DND-41 (cell line): ENCODE results near the gene CASP1.
"Not testable (repeated sequence)": the region's sequence is repeated elsewhere in the genome, so short reads cannot be mapped to it uniquely, and the experiment has no call there.

Source experiments
- ATAC-seq: fragments of 200-7000 bp; cut with Tn5 transposase; 3 replicates; pipeline ENCODE4 v1.9.1; 2021; ENCODE audit warnings: low read depth; ENCODE audit not compliant: insufficient read depth
- DNase-seq: peaks from one replicate; pipeline ENCODE4 v3.0.0-alpha.2; 2020
- H2AFZ ChIP-seq: 2 replicates; pipeline ENCODE4 v1.6.0; 2012; ENCODE audit warnings: low read depth, low read length
- H3K27ac ChIP-seq: 2 replicates; pipeline ENCODE4 v1.5.1; 2012; ENCODE audit warnings: low read length, inconsistent platforms
- H3K27me3 ChIP-seq: fragments of 200-600 bp; sonication (generic); 2 replicates; pipeline ENCODE4 v1.6.0; 2012; ENCODE audit warnings: low read length, mild to moderate bottlenecking, inconsistent platforms; ENCODE audit not compliant: insufficient read depth, poor library complexity
- H3K36me3 ChIP-seq: 2 replicates; pipeline ENCODE4 v1.5.1; 2012; ENCODE audit warnings: low read length, inconsistent platforms; ENCODE audit not compliant: insufficient read depth
- H3K4me1 ChIP-seq: 2 replicates; pipeline ENCODE4 v1.5.1; 2012; ENCODE audit warnings: mild to moderate bottlenecking, low read length; ENCODE audit not compliant: insufficient read depth
- H3K4me2 ChIP-seq: 2 replicates; pipeline ENCODE4 v1.6.0; 2012; ENCODE audit warnings: mild to moderate bottlenecking, moderate library complexity, low read length, inconsistent platforms; ENCODE audit not compliant: insufficient read depth
- H3K4me3 ChIP-seq, 2 experiments: fragments of 200-600 bp in 1 of 2; shearing (Covaris generic) in 1 of 2; 2 replicates each; pipeline ENCODE4 v1.5.1; 2012 to 2016; ENCODE audit warnings: inconsistent platforms in 2 of 2, low read length in 2 of 2, mild to moderate bottlenecking in 2 of 2, low read depth in 1 of 2, moderate library complexity in 1 of 2
- H3K79me2 ChIP-seq: 2 replicates; pipeline ENCODE4 v1.6.0; 2012; ENCODE audit warnings: low read length, inconsistent platforms; ENCODE audit not compliant: insufficient read depth
- H3K9ac ChIP-seq: 2 replicates; pipeline ENCODE4 v1.6.0; 2012; ENCODE audit warnings: low read depth, mild to moderate bottlenecking, inconsistent platforms, low read length, moderate library complexity
- H3K9me3 ChIP-seq: 2 replicates; pipeline ENCODE4 v1.5.1; 2012; ENCODE audit warnings: low read length, moderate library complexity, mild to moderate bottlenecking, inconsistent platforms; ENCODE audit not compliant: insufficient read depth, severe bottlenecking
- H4K20me1 ChIP-seq: 2 replicates; pipeline ENCODE4 v1.6.0; 2012; ENCODE audit warnings: low read length; ENCODE audit not compliant: insufficient read depth
- EZH2 ChIP-seq: IDR thresholded peaks from 3 replicates; pipeline ENCODE4 v1.6.1; 2012; ENCODE audit warnings: borderline replicate concordance, low read depth, mild to moderate bottlenecking, moderate library complexity, low read length, inconsistent platforms; ENCODE audit not compliant: severe bottlenecking
- TF ChIP-seq, protein P1 (sequence below): IDR thresholded peaks from 2 replicates; pipeline ENCODE4 v1.5.1; 2012; ENCODE audit warnings: borderline replicate concordance, low read length, moderate library complexity, mild to moderate bottlenecking; ENCODE audit not compliant: poor library complexity, severe bottlenecking; ENCODE audit errors: extremely low read depth

Gene CASP1

DNA sequence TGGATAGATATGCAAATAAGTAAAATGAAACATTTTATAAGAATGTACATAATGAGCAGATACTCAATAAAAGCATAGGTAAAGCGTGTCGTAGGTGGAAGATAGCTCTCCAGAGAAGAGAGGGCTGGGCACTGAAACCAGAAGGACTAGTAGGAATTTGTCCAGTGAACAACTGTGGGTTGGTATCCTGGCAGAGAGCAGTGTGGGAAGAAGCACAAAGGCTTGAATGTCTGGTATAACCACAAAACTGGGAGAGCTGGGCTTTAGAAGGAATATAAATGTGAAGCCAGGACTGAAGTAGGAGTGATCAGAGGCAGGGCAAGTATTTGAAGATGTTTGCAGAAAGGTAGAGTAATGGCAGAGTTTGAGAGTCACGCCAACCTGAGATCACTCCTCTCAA is 43.3 kb upstream of the CASP1 start:
- peaks cover 11% of the 10 kb centered on the region for H3K4me1 ChIP-seq
- no peak for ATAC-seq

GRCh38 chr11:105077141-105077790 is 42.3 kb upstream of the CASP1 start:
- not testable (repeated sequence) for H3K79me2 ChIP-seq, H3K36me3 ChIP-seq, H3K4me2 ChIP-seq, H3K27me3 ChIP-seq, DNase-seq, ATAC-seq, H3K9ac ChIP-seq, H3K4me3 ChIP-seq, H2AFZ ChIP-seq, H4K20me1 ChIP-seq, H3K9me3 ChIP-seq, H3K27ac ChIP-seq
- H3K4me1 ChIP-seq = peaks cover 11% of the 10 kb centered on the region

More for the DNA sequence above, 43.3 kb upstream of the CASP1 start:
- Histone ChIP-seq H3K36me3 (no peaks in the 10 kb centered on the region), H3K79me2 (no peaks in the 10 kb centered on the region), H3K9me3 (no peaks in the 10 kb centered on the region), H3K27me3 (no peaks in the 10 kb centered on the region), H3K4me3 (no peak overlapping the region), H3K9ac (no peak overlapping the region), H2AFZ (no peak overlapping the region), H4K20me1 (no peaks in the 10 kb centered on the region), H3K27ac (no peak overlapping the region), H3K4me2 (no peak overlapping the region)
- DNase-seq = no peak
- TF ChIP-seq, protein P1, sequence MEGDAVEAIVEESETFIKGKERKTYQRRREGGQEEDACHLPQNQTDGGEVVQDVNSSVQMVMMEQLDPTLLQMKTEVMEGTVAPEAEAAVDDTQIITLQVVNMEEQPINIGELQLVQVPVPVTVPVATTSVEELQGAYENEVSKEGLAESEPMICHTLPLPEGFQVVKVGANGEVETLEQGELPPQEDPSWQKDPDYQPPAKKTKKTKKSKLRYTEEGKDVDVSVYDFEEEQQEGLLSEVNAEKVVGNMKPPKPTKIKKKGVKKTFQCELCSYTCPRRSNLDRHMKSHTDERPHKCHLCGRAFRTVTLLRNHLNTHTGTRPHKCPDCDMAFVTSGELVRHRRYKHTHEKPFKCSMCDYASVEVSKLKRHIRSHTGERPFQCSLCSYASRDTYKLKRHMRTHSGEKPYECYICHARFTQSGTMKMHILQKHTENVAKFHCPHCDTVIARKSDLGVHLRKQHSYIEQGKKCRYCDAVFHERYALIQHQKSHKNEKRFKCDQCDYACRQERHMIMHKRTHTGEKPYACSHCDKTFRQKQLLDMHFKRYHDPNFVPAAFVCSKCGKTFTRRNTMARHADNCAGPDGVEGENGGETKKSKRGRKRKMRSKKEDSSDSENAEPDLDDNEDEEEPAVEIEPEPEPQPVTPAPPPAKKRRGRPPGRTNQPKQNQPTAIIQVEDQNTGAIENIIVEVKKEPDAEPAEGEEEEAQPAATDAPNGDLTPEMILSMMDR = no peak
- no peak for TF ChIP-seq EZH2

GRCh38 chr11:105074166-105074530 is 39.2 kb upstream of the CASP1 start:
- Histone ChIP-seq H3K9ac (no peak overlapping the region), H3K27me3 (no peaks in the 10 kb centered on the region)

GRCh38 chr11:105073456-105074165 is 38.7 kb upstream of the CASP1 start:
- Histone ChIP-seq H3K4me1 (peaks cover 9% of the 10 kb centered on the region), H3K4me3 (no peak overlapping the region), H2AFZ (no peak overlapping the region), H3K27me3 (no peaks in the 10 kb centered on the region), H3K9me3 (no peaks in the 10 kb centered on the region), H4K20me1 (no peaks in the 10 kb centered on the region), H3K36me3 (no peaks in the 10 kb centered on the region), H3K79me2 (no peaks in the 10 kb centered on the region), H3K9ac (no peak overlapping the region), H3K27ac (no peak overlapping the region), H3K4me2 (no peak overlapping the region)
- ATAC-seq (no peak), DNase-seq (no peak)
- no peak for TF ChIP-seq EZH2
- TF ChIP-seq, protein P1 = no peak

More at GRCh38 chr11:105074166-105074530, 39.2 kb upstream of the CASP1 start:
- Histone ChIP-seq H3K36me3 (no peaks in the 10 kb centered on the region), H2AFZ (no peak overlapping the region; the same call in 1 of the 2 replicates), H3K4me1 (peaks cover 9% of the 10 kb centered on the region), H3K27ac (no peak overlapping the region), H3K9me3 (no peaks in the 10 kb centered on the region), H3K79me2 (no peaks in the 10 kb centered on the region), H3K4me3 (no peak overlapping the region), H4K20me1 (no peaks in the 10 kb centered on the region), H3K4me2 (no peak overlapping the region)
- TF ChIP-seq, protein P1 = no peak
- TF ChIP-seq EZH2 = no peak
- DNase-seq (no peak), ATAC-seq (no peak)

DNA sequence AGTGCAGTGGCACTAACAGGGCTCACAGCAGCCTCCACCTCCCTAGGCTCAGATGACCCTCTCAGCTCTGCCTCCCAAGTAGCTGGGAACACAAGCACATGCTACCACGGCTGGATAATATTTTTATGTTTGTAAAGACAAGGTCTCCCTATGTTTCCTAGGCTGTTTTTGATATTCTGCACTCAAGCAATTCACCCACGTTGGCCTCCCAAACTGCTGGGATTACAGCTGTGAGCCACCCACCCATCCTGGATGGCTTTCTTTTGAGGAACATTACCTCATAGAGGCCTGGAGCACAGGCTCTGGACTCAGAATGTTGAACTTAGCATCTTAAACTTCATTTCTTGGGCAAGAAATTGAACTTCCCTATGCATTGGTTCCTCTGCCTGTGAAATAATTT is 37.1 kb upstream of the CASP1 start:
- not testable (repeated sequence) for H3K36me3 ChIP-seq, H3K4me1 ChIP-seq, H3K9ac ChIP-seq, ATAC-seq, H4K20me1 ChIP-seq, H3K79me2 ChIP-seq, H3K4me3 ChIP-seq, DNase-seq, H3K9me3 ChIP-seq, H3K27me3 ChIP-seq, H3K27ac ChIP-seq, H2AFZ ChIP-seq, H3K4me2 ChIP-seq
